Hepatocyte (in vitro differentiated cells): ENCODE measurements around the gene KCNJ5.

Experiments used
- EZH2 ChIP-seq: fragments of 200-600 bp; sonication (generic); IDR thresholded peaks from 2 replicates; pipeline ENCODE4 v1.6.1; 2016; ENCODE audit warnings: antibody characterized with exemption, mild to moderate bottlenecking, borderline replicate concordance
- EZH2phosphoT487 ChIP-seq: fragments of 200-600 bp; sonication (generic); IDR thresholded peaks from one replicate; pipeline ENCODE4 v1.6.1; 2018; ENCODE audit warnings: antibody characterized with exemption, mild to moderate bottlenecking, low read depth, moderate library complexity; ENCODE audit not compliant: unreplicated experiment, severe bottlenecking
- TF ChIP-seq, protein P1 (sequence below): fragments of 200-600 bp; sonication (generic); IDR thresholded peaks from 2 replicates; pipeline ENCODE4 v1.5.1; 2016; ENCODE audit warnings: antibody characterized with exemption, mild to moderate bottlenecking; ENCODE audit not compliant: poor library complexity

DNA sequence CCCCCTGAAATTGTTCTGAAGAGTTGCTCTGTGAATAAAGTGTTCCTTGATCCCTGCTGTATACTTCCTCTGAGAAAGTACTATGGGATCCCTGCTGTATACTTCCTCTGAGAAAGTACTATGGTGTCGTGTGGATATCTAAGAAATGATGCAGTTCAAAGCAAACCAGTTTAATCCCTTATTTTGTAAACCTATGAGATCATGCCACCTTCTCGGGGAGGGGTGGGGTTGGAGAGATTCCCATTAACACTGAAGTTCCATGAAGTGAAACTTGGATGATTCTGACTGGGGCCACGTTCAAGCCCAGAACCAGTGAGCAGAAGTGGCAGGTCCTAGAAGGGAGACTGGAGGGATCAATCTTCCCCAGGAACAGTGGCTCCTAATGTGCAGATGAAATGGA is 64.5 kb downstream of the KCNJ5 start:
- TF ChIP-seq, protein P1, sequence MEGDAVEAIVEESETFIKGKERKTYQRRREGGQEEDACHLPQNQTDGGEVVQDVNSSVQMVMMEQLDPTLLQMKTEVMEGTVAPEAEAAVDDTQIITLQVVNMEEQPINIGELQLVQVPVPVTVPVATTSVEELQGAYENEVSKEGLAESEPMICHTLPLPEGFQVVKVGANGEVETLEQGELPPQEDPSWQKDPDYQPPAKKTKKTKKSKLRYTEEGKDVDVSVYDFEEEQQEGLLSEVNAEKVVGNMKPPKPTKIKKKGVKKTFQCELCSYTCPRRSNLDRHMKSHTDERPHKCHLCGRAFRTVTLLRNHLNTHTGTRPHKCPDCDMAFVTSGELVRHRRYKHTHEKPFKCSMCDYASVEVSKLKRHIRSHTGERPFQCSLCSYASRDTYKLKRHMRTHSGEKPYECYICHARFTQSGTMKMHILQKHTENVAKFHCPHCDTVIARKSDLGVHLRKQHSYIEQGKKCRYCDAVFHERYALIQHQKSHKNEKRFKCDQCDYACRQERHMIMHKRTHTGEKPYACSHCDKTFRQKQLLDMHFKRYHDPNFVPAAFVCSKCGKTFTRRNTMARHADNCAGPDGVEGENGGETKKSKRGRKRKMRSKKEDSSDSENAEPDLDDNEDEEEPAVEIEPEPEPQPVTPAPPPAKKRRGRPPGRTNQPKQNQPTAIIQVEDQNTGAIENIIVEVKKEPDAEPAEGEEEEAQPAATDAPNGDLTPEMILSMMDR, result no peak
- no peak for TF ChIP-seq EZH2
- TF ChIP-seq EZH2phosphoT487, result no peak
